ENCODE data around the gene RCOR2.
"Not testable (repeated sequence)": the region's sequence is repeated elsewhere in the genome, so short reads cannot be mapped to it uniquely, and the experiment has no call there.

Gene RCOR2

GRCh38 chr11:63876616-63877015 lies 40.3 kb downstream of the RCOR2 start:
- DNase-seq = no peak

GRCh38 chr11:63875506-63876065 lies 41.4 kb downstream of the RCOR2 start:
- DNase-seq = no peak

- DNase-seq = no peak
Measured at GRCh38 chr11:63874511-63874910, 42.5 kb downstream of the RCOR2 start.

GRCh38 chr11:63873311-63873710 lies 43.7 kb downstream of the RCOR2 start:
- no peak for DNase-seq

GRCh38 chr11:63872800-63873197 lies 44.2 kb downstream of the RCOR2 start:
- no peak for DNase-seq

- DNase-seq = no peak
Measured at GRCh38 chr11:63871962-63872799, 44.8 kb downstream of the RCOR2 start.

GRCh38 chr11:63870351-63871140 lies 46.4 kb downstream of the RCOR2 start:
- no peak for DNase-seq

- no peak for DNase-seq
Measured at GRCh38 chr11:63869683-63870082, 47.3 kb downstream of the RCOR2 start.

- no peak for DNase-seq
Measured at GRCh38 chr11:63869171-63869591, 47.8 kb downstream of the RCOR2 start.

GRCh38 chr11:63868399-63869064 lies 48.4 kb downstream of the RCOR2 start:
- no peak for DNase-seq

GRCh38 chr11:63867511-63867910 lies 49.5 kb downstream of the RCOR2 start:
- DNase-seq = no peak

GRCh38 chr11:63866211-63866610 lies 50.8 kb downstream of the RCOR2 start:
- DNase-seq = peak; percentile 82

- DNase-seq = not testable (repeated sequence)
Measured at GRCh38 chr11:63863620-63864019, 53.3 kb downstream of the RCOR2 start.

- DNase-seq = no peak
Measured at GRCh38 chr11:63862923-63863322, 54.0 kb downstream of the RCOR2 start.

All from activated naive CD4-positive, alpha-beta T cell treated with anti-CD3 and anti-CD28 coated beads, Interleukin-2, amount 50 U/mL, for 16 hours (primary cell).